ENCODE results near the gene MYH2. TPM values are rescaled to one million over a fixed set of nuclear protein-coding genes. Genes with fewer than 3 reads are reported as not detected.
"Not testable (repeated sequence)": the region's sequence is repeated elsewhere in the genome, so short reads cannot be mapped to it uniquely, and the experiment has no call there.

MYH2 gene
- total RNA-seq, 1 experiment from 2014 or later = not detected

GRCh38 chr17:10543486-10543885 is 6.0 kb downstream of the MYH2 start:
- H2AFZ ChIP-seq (ENCODE audit: low read depth, low read length, poor library complexity, severe bottlenecking); RAD21 ChIA-PET (ENCODE audit: low non-redundant PET in 1 of 2, low total read pairs in 2 of 2, uncharacterized antibody in 2 of 2, unreplicated experiment in 2 of 2); DNase-seq (ENCODE audit: low read depth, low spot score); H3K9ac ChIP-seq (ENCODE audit: low read length); H3K4me1 ChIP-seq (ENCODE audit: control insufficient read depth in 1 of 2, insufficient read depth in 2 of 2, low read length in 2 of 2); H3K36me3 ChIP-seq (ENCODE audit: control insufficient read depth in 1 of 2, insufficient read depth in 2 of 2, low read length in 2 of 2); intact Hi-C loops (cut with micrococcal nuclease); H4K20me1 ChIP-seq (ENCODE audit: insufficient read depth); BruUV-seq (replicated peaks); H3K4me2 ChIP-seq (ENCODE audit: low read length); H3K27me3 ChIP-seq (ENCODE audit: insufficient read depth, low read length); POLR2A ChIA-PET; H3K79me2 ChIP-seq (ENCODE audit: insufficient read depth, low read length); H3K4me3 ChIP-seq (replicated peaks in 1 of 2; ENCODE audit: low read depth in 1 of 2, low read length in 2 of 2); H3K27ac ChIP-seq (ENCODE audit: low read depth, low read length); H3K9me2 ChIP-seq (ENCODE audit: insufficient read depth); H3K9me3 ChIP-seq (ENCODE audit: control insufficient read depth in 1 of 2, insufficient read depth in 1 of 2, low read depth in 1 of 2, low read length in 2 of 2); CTCF ChIA-PET: not testable (repeated sequence)
- ATAC-seq = peak; percentile 83
- TF ChIP-seq, protein P1, sequence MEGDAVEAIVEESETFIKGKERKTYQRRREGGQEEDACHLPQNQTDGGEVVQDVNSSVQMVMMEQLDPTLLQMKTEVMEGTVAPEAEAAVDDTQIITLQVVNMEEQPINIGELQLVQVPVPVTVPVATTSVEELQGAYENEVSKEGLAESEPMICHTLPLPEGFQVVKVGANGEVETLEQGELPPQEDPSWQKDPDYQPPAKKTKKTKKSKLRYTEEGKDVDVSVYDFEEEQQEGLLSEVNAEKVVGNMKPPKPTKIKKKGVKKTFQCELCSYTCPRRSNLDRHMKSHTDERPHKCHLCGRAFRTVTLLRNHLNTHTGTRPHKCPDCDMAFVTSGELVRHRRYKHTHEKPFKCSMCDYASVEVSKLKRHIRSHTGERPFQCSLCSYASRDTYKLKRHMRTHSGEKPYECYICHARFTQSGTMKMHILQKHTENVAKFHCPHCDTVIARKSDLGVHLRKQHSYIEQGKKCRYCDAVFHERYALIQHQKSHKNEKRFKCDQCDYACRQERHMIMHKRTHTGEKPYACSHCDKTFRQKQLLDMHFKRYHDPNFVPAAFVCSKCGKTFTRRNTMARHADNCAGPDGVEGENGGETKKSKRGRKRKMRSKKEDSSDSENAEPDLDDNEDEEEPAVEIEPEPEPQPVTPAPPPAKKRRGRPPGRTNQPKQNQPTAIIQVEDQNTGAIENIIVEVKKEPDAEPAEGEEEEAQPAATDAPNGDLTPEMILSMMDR (IDR thresholded peaks at IDR 0.05 in 2 of 3, conservative IDR thresholded peaks at IDR 0.05 in 1 of 3; ENCODE audit: borderline replicate concordance in 1 of 3, insufficient read depth in 1 of 3, low read depth in 2 of 3, low read length in 2 of 3) = peak in 2 of 3 experiments; percentile 29 to 36; a peak in 2 of 6 replicates

GRCh38 chr17:10541179-10541578 is 8.3 kb downstream of the MYH2 start:
- H3K27me3 ChIP-seq (ENCODE audit: insufficient read depth, low read length); H3K4me1 ChIP-seq (ENCODE audit: control insufficient read depth in 1 of 2, insufficient read depth in 2 of 2, low read length in 2 of 2); H3K9me2 ChIP-seq (ENCODE audit: insufficient read depth); intact Hi-C loops (cut with micrococcal nuclease); H3K4me2 ChIP-seq (ENCODE audit: low read length); RAD21 ChIA-PET (ENCODE audit: low non-redundant PET in 1 of 2, low total read pairs in 2 of 2, uncharacterized antibody in 2 of 2, unreplicated experiment in 2 of 2); H3K36me3 ChIP-seq (ENCODE audit: control insufficient read depth in 1 of 2, insufficient read depth in 2 of 2, low read length in 2 of 2); POLR2A ChIA-PET; H3K27ac ChIP-seq (ENCODE audit: low read depth, low read length); H3K79me2 ChIP-seq (ENCODE audit: insufficient read depth, low read length); H3K4me3 ChIP-seq (replicated peaks in 1 of 2; ENCODE audit: low read depth in 1 of 2, low read length in 2 of 2); H3K9me3 ChIP-seq (ENCODE audit: control insufficient read depth in 1 of 2, insufficient read depth in 1 of 2, low read depth in 1 of 2, low read length in 2 of 2); H3K9ac ChIP-seq (ENCODE audit: low read length); DNase-seq (ENCODE audit: low read depth, low spot score); CTCF ChIA-PET; H2AFZ ChIP-seq (ENCODE audit: low read depth, low read length, poor library complexity, severe bottlenecking); ATAC-seq; BruUV-seq (replicated peaks); H4K20me1 ChIP-seq (ENCODE audit: insufficient read depth): not testable (repeated sequence)
